Stimulated activated CD8-positive, alpha-beta memory T cell treated with anti-CD3 and anti-CD28 coated beads, Interleukin-12 subunit alpha, Interleukin-12 subunit beta, amount 100 ng/mL, for 24 hours (primary cell): ENCODE results near the gene CSMD2.

Source experiments
- DNase-seq: peaks from one replicate; pipeline ENCODE4 v3.0.0-alpha.2; 2020; ENCODE audit errors: extremely low read depth

Gene CSMD2

DNA sequence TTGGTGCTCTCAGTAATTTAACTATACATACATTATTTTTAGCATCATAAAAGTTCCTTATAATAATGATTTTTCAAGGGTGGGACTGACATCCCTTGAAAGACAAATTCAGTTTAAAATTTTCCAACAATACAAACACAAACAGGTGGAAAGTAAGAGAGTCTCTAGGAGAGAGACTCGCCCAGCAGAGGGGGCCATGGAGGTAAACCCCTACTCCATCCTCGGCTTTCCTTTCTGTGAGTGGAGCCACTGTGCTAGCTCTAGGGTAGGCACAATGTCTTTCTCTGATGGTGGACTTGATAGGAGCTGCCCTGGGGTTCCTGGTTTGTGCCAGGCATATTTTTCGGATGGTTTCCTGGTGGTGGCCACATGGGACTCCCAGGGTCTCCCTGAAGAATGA is 8.3 kb downstream of the CSMD2 start:
- DNase-seq: no peak

DNA sequence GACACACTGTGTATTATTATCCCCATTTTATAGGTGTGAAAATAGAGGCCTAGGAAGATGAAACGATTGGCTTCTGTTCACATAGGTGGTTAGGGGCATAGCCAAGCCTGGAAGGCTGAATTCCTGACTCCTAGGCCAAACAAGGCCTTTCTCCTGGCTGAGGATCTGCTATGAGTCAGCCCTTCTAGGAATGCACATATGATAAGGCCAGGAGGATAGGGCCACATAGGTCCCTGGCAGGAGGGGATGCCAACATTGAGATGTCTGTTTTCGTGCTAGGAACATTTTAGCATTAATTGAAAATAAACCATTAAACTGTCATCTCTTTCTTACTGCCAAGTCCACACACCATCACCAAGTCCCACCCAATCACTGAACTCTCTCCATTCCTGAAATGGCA is 9.2 kb downstream of the CSMD2 start:
- no peak for DNase-seq

DNA sequence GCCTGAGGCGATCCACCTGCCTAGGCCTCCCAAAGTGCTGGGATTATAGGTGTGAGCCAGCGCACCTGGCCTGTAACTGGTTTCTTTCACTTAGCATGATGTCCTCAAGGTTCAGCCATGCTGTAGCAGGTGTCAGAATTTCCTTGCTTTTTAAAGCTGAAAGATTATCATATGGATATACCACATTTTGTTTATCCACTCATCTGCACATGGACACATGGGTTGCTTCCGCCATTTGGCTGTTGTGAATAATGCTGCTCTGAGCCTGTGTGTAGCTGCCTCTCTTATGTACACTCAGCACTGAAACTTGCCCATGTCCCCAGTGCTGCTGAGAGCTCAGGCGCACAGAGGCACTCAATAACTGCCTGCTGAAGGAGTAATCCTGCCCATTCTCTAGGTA is 11.8 kb downstream of the CSMD2 start:
- DNase-seq: no peak

DNA sequence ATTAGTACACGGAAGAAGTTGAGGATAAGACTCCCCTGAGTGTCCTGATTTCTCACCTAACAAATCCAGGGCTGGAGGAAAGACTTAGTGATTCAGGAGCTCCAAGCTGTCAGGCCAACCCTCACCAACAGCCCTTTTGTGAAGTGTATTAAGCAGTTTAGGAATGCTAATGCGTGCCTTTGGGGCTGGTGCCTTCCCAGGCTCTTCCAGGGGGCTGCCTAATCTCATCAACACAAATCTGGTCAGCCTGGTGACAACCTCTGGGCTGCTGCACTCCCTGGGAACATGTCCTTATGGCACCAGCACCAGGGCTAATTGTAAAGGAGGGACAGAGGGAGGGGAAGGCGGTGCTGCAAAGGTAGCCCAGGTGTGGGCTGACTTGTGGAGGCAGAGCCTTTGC is 15.5 kb downstream of the CSMD2 start:
- DNase-seq: no peak

DNA sequence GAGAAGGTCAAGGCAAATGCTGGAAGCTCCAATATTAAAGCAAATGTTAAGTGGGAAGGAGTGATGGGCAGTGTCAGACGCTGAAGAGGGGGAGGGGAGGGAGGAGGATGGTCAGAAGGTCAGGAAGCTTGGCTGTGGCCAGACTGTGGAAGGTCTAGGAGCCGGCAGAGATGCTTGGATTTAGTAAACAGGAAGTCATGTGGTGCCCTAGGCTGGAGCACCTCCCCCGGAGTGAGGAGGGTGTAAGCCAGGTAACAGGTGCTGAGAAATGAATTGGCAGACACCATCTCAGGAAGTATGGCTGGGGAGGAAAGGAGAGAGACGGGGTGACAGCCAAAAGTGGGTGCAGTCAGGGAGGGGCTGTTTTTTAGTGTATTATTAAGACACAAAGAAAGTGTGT is 17.7 kb downstream of the CSMD2 start:
- no peak for DNase-seq

DNA sequence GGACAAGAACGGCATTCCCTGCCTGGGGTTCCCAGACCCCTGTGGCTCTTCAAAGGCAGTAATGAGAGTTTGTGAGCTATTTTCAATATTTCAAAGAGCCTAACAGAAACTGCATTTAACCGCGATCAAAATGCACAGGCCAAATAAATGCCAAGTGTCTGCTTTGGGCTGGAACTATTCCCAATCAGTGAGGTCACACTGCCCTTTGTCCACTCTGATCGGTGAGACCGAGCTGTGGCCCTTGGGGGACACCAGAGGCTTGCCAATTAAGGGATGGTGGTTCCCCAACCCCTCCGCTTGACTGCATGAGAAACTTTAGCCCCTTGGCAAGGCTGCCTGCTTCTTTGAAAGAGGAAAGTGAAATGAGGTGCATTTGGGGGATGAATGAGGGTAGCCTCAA is 20.3 kb downstream of the CSMD2 start:
- no peak for DNase-seq

DNA sequence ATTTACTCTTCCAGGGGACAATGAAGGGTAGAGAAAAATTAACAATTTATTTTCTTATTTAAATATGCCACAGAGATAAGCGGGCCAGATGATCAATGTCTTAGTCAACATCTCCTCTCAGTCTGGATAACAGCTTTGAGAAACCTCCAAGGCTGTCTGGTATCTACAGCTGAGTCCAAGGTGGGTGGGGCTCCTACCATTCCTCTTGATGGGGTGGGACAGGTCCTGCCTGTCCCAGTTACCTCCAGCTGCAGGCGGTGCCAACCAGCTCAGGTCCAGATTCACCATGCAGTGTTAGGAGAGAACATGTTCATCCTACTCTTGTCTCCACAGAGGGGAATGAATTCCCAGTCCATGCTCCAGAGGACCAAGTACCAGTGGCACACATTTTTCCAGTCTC is 21.1 kb downstream of the CSMD2 start:
- DNase-seq: no peak

DNA sequence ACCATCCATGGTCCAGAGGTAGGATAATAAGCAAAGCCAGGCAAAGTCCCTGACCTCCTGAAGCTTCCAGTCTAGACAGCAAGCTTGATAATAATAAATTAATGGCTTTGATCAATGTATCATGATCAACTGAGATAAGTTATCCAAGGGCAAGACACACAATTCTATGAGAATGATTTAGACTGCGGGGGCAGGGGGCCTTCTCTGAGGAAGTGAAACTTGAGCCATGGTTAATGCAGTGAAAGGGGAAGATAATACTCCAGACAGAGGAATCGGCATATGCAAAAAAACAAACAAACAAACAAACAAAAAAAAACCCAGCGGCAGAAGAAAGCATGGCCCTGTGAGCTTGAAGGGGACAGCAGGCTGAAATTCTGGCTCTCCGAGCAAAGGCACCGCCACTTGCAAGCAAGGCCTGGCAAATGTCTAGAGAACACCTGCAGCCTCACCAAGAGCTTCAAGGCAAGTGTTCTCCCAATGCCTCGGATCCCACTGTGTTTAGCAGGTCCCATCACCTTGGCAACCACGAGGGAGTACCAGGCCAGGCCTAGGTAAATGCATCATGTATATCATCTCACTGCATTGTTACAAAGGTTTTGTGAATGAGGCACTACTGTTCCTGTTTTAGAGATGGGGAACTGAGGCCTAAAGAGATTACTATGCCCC is 24.9 kb downstream of the CSMD2 start:
- no peak for DNase-seq

DNA sequence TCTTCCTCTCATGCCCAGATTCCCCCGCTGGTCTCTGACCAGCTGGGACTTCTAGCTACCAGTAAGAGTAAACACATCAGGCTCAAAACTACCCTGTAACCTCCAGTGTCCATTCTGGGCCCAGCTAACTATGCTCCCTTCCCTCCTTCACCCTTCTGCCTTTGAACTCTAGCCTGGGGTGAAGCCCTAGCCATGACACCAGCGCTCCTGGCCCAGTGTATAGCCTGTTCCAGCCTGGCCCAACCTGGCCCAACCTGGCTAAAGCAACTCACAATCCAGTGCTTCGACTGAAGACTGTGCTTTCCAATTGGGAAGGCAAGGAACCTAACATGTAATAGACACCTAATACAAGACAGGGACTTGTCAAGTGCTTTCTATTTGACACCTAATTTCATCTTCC is 27.6 kb downstream of the CSMD2 start:
- no peak for DNase-seq

DNA sequence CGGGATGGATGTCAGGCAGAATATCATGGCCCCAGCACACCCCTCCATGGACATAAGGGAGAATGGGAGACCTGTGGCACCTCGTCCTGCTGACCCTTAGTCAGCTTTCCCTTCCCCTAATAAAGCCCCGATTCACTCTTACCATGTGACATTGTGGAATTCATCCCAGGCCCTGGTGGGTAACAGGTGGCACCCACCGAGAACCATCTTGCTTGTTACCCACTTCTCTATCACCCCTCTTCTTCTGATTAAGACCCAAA is 32.9 kb downstream of the CSMD2 start:
- no peak for DNase-seq

DNA sequence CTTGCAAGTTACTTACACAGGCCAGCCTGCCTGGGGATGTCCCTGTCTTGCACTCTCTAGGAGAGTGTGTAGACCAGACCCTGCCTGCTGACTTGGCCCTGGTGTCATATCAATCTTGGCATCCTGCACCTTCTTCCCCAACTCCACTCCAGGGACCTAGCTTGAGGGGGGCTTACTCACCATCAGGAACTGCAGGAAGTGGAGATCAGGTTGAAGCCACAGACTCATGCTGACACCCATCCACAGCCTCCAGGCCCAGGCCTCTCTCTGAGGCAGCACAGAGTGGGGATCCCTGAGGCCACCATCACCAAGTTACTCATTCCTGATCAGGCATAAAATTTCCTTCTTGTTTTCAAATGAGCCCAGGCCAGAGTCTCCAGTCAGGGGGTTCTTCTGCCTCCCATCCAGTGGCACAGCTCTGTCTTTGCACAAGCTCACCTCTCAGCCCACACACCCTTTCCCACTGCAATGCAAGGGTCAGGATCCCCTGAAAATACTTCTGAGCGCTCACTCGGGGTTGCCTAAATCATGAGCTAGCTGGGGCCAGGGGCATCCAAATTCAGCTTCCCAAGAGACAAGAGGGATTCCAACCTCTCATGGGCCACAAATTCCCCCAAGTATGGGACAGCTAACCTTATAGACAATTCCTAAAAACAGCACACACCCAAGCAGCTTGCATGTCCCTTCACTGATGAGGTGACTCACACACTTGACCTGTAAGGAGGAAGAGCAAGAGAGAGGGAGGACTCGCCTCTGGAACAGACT is 33.5 kb downstream of the CSMD2 start:
- no peak for DNase-seq

DNA sequence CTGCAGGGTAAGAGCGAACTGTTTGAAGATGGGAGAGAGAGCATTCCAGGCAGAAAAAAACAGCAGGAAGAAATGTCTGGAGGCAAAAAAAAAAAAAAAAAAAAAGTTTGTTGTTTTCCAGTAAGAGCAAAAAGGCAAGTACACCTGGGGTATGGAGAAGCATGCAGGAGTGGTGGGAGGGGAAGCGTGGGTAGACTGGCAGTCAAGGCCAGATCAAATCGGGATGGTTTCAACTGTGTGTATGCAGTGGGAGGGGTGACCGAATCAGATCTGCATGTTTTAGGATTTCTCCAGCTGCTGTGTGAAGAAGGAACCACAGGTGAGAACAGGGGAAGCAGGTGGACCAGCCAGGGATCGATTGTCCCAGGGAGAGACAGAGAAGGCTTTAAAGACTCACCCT is 34.7 kb downstream of the CSMD2 start:
- no peak for DNase-seq

DNA sequence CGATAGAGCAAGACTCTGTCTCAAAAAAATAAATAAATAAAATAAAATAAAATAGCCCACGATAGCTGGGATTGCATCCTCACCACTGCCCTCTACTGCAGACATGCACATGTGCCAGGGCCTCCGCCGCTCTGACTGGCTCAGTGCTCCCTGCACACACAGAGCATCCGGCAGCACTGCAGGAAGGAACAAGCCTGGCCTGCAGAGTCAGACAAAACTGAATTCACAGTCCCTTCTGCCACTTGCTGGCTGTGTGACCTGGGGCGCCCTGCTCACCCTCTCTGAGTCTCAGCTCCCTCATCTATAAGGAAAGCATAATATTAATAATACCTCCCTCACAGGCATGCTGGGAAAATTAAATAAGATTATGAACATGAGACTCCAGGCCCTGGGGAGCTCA is 35.4 kb downstream of the CSMD2 start:
- no peak for DNase-seq

DNA sequence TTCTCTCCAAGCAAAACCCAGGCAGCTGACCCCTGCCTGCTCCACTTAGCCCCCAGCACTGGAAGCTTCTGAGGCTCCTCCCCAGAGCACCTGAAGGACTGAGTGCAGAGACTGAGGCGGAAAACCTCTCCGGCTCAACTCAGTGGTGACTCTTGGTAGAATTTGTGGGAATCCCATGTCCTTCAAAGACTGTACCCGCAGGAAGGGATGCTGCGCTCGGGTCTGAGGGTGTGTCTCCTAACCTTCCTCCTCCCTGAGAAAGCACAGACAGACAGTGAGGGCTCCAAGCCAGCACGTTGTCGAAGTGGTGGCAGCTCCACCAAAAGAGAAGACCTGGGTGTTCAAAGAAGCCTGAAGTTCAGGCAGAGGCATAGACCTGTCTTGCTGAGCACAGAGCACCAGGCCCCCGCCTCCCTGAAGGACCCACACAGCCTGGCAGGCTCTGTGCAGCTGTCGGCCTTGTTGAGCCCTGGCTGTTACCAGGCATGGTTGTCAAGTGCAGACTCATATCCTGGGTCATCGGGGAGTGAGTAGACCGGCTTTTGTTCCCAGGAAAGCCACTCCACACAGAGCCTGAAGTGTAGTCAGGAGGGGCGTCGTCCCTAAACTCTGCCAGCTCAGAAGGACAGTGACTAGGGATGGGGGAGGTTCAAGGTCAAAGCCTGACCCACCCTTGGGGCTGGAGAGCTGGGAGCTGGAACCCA is 36.7 kb downstream of the CSMD2 start:
- no peak for DNase-seq

DNA sequence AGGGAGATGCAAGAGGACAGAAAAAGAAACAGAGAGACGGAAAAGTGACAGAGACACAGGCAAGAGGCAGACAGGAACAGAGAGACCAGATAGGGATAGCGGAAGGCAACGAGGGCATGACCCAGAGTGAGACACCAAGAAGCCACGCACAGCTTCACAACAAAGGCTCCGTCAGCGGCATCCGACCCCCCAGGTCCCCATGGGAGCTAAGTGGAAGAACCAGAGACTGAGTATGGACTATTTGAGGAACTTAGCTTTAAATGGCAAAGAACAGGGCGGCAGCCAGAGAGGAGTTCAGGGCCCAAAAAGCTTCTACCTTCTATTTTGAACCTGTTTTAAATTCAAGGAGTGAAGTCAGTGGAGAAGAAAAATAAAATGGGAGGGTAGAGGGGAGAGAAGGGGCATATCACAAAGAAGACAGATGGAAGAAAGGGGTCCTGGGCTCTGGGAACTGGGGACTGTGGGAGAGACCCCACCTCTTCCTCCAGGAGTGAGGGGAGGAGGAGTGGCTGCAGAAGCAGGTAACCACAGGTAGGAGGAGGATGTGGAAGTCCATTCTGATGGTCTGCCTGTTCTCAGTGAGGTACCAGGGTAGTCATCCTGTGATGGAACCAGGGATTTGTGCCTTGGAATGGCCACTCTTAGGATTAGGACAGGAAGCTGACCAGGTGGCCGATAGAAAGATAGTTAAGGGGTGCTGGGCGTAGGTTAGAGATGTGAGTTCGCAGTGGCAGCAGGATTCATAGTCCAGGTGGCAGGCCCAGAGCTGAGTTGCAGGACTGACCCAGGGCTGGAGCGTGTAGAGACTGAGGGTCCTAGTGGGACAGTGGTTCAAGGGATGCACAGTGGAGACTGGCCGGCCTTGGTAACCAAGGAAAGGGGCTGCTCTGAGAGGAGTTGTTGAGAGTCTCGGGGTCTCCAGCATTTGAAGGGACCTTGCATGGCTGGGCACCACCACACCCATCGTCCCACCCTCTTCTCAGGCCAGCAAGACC is 37.7 kb downstream of the CSMD2 start:
- no peak for DNase-seq

DNA sequence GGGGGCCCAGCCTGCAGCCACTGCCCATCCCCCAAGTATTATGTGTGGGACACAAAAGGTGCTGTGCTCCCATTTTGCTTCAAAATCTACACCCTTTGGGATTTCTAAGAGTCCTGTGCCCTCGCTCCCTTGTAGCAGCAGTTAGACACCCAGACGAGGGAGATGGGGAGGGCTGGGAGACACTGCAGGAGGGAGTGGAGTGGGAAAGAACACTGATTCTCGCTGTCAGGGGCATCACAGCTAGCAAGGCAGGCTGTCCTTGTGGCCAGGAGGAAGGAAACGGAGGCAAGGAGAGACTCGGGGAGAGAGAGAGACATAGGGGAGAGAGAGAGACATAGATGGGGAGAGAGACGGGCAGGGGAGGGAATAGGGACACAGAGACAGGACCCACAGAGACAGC is 38.5 kb downstream of the CSMD2 start:
- no peak for DNase-seq

DNA sequence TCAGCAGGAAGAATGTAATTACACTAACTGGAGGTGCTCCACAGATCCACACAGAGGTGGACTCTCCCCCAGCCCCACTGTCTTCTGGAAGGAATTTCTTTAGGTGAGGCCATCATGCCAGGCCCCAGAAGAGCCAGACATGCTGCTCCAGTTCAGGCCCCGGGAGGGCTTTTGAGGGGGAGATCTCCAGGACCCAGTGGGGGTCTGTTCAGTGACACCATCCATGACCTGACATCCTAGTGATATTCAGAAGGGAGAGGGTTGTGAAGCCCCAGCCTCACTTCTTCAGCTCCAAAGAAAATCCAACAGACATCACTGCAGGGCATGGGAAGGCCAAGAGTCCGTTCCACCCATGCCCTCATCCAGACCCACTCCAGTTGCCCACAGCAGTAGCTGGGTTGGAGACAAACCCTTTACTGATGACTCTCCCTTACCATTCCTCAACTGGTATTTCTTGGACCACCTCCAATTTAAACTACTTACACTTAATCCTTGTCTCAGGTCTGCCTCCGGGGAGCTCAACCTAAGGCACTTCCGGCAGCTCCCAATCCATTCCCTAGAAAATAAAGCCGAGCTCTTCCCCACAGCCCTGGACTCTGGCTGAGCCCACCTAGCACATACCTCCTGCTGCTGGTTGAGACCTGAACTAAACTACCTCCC is 39.2 kb downstream of the CSMD2 start:
- no peak for DNase-seq

DNA sequence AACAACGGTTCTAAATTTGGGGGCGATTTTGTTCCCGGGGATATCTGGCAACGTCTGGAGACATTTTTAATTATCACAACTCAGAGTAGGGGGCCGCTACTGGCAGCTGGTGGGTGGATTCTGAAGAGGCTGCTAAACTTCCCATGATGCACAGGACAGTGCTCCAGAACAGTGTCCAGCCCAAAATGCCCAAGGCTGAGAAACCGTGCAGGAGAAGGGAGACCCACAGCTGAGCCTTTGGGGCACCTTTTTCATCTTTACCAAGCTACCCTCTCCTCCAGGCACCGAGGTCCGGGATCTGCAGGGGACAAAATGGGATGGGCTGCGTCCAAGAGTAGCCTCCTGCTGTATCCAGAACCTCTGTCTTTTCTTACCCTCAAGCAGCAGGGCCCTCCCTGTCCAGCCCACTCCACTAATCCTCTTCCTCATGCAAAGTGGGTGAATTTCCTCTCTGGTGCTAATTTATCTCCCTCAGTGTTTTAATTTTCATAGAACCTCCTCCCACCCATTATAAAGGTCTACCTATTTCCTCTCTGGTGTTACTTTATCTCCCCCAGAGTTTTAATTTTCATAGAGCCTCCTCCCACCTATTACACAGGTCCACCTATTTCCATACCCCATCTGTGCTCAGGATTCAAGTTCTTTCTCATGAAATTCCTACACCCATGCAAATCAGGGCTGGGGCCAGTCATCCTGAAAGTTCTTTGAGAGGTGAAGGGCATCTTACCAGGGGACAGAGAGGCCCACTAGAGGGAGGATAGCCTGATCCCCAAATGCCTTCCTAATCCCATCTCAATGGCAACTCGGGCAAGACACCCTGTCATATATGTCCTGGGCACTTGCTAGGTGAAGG is 42.7 kb downstream of the CSMD2 start:
- no peak for DNase-seq

DNA sequence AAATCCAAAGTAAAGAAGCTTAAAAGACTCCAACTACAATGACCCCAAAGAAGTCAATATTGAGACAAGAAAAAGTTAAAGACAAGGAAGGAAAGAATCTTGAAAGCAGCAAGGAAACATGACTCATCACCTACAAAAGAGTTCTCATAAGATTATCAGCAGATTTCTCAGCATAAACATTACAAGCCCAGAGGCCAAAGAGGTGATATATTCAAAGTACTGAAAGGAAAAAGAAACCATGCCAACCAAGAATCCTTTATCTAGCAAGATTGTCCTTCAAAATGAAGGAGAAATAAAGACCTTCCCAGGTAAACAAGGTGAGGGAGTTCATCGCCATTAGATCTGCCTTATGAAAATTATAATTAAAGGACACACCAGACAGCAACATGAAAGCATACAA is 49.8 kb downstream of the CSMD2 start:
- no peak for DNase-seq

DNA sequence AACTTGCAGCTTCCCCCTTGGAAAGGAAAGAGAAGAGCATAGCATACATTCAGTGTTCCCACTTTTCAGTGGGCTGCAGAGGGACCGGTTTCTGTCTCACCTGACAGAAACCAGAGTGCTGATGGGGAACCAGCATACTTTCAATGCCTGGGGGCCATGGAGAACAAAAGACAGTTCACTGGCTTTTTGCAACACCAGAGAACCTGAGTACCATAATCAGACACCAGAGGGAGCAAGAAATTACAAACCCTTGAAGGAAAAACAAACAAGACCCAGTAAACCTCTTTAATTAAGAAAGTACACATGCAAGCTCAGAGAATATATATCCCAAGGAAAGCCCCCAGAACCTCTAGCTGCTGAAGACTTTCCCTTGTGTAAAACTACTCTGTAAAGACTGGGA is 51.1 kb downstream of the CSMD2 start:
- DNase-seq: no peak

DNA sequence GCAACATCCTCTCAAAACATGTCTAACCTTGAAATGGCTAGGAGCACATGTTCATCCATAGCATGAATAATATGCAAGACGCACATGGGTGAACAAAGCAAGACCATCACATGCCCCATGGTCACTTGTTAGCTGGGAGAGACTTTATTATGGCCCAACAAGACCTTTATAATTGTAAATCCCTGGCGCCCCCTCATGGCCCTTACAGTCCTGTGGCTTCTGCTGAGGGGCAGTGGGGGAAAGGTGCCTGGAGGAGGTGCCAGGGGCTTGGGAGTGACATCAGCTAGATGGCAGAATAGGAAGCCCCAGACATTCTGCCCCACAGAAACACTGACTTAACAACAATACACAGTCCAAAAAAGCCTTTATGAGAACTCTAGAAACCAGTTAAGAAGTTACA is 51.7 kb downstream of the CSMD2 start:
- no peak for DNase-seq
